ENCODE measurements around the gene SLC29A1. TPM values are rescaled to one million over a fixed set of nuclear protein-coding genes. Genes with fewer than 3 reads are reported as not detected.

Gene SLC29A1
- total and polyA plus RNA-seq, 2 donors (not counting 1 experiment from before 2014, with no cell fraction given), result 6.0 to 7.3 TPM

DNA sequence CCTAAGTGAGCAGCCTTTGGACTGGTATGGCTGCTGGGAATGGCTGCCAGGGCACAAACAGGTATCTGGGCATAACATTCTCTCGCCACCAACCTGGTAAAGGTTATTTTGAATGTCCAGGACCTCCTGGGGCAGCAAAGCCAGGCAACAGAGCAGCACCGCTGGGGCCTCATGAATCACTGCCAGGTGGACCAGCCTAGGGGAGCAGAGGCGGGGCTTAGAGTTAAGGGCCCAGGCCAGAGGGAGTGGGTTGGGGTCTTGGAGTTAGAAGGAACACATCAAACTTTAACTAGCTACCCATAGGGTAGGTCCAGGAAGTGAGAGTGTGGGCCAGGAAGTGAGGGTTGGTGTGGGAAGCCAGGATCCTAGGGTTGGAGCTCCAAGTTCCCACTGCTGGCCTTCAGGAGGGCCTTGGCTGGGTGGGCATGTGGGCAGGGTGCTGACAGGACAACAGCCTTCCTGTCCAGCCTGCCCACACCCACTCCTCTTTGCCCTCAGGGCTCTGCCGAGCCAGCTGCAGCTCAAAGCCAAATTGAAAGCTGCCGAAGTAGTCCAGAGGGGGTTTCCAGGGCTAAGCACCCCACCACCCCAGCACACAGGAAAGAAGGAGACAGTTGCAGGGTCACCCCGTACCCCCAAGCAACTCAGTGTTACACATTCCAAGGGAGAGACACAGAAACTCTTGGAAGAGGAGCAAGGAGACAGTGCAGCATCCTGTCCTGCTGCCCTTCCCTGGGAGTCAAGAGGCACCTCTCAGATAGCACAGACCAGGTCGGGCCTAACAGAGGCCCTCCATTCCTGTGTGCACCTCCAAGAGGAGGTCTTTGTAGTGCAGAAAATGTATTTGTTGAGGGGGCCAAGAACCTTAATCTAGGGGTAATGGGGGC is 39.3 kb downstream of the SLC29A1 start:
- Histone ChIP-seq H2AFZ (ENCODE audit: insufficient read depth, low read depth, low read length, poor library complexity, severe bottlenecking) (no peak overlapping the region), H3K27me3 (replicated peaks in 1 of 4; ENCODE audit: control extremely low read depth in 1 of 4, control insufficient read depth in 3 of 4, insufficient read depth in 4 of 4, low read length in 3 of 4) (no peaks in the 10 kb centered on the region), H3K4me2 (replicated peaks; ENCODE audit: low read depth, low read length, poor library complexity, severe bottlenecking) (peak overlapping the region; percentile 95), H3K4me1 (ENCODE audit: control insufficient read depth in 2 of 2, insufficient read depth in 2 of 2, low read length in 2 of 2) (peaks cover 65 to 80% of the 10 kb centered on the region in 2 donors), H3K27ac (ENCODE audit: low read length in 2 of 2) (peak overlapping the region; percentile 96 to 98), H3K9me3 (ENCODE audit: control extremely low read depth in 1 of 3, control insufficient read depth in 2 of 3, insufficient read depth in 1 of 3, low read length in 2 of 3) (no peaks in the 10 kb centered on the region), H3K4me3 (ENCODE audit: control extremely low read depth in 1 of 5, extremely low read depth in 1 of 5, insufficient read depth in 1 of 5, low read depth in 2 of 5, low read length in 4 of 5) (peak overlapping the region; percentile 94 to 99 (median 98)), H3K36me3 (replicated peaks in 1 of 2; ENCODE audit: control extremely low read depth in 1 of 2, control insufficient read depth in 1 of 2, extremely low read depth in 1 of 2, insufficient read depth in 2 of 2, low read length in 1 of 2) (peaks cover 4 to 49% of the 10 kb centered on the region in 2 experiments), H3K9ac (ENCODE audit: low read length) (peak overlapping the region; percentile 93), H4K20me1 (ENCODE audit: control insufficient read depth, insufficient read depth, low read length, poor library complexity, severe bottlenecking) (peaks cover 27% of the 10 kb centered on the region), H3K79me2 (ENCODE audit: control insufficient read depth, insufficient read depth, low read length) (peaks cover 53% of the 10 kb centered on the region)
- WGBS (ENCODE audit: insufficient coverage), result 16% methylated on average over 5 of the region's 7 CpGs
- Mint-ChIP-seq H3K4me1 (peaks cover 79% of the 10 kb centered on the region), H3K9me3 (ENCODE audit: insufficient read depth) (no peaks in the 10 kb centered on the region), H3K27ac (peak overlapping the region; percentile 100), H3K27me3 (no peaks in the 10 kb centered on the region), H3K4me3 (peak overlapping the region; percentile 100)
- no peak for TF ChIP-seq EZH2 (IDR thresholded peaks at IDR 0.05; ENCODE audit: borderline replicate concordance, insufficient read depth, low read depth, low read length, poor library complexity, severe bottlenecking)
- TF ChIP-seq, protein P1, sequence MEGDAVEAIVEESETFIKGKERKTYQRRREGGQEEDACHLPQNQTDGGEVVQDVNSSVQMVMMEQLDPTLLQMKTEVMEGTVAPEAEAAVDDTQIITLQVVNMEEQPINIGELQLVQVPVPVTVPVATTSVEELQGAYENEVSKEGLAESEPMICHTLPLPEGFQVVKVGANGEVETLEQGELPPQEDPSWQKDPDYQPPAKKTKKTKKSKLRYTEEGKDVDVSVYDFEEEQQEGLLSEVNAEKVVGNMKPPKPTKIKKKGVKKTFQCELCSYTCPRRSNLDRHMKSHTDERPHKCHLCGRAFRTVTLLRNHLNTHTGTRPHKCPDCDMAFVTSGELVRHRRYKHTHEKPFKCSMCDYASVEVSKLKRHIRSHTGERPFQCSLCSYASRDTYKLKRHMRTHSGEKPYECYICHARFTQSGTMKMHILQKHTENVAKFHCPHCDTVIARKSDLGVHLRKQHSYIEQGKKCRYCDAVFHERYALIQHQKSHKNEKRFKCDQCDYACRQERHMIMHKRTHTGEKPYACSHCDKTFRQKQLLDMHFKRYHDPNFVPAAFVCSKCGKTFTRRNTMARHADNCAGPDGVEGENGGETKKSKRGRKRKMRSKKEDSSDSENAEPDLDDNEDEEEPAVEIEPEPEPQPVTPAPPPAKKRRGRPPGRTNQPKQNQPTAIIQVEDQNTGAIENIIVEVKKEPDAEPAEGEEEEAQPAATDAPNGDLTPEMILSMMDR (IDR thresholded peaks at IDR 0.05), result no peak
- POLR2A ChIA-PET, result interaction anchor here (1.9 to 7.9 kb wide), 3 partner anchors 8 to 15 kb away, joined by 10 to 105 read pairs (median 13); partner anchors contain the start of gene HSP90AB1
- no peak for ATAC-seq (ENCODE audit: low read depth)
- CTCF ChIA-PET, result interaction anchor here (0.8 to 2.8 kb wide), 8 partner anchors 9 to 75 kb away, joined by 3 to 11 read pairs (median 4); partner anchors contain the start of genes HSP90AB1 and SLC29A1
- intact Hi-C loops (cut with micrococcal nuclease), result loop anchor here (5.0 kb wide), 2 partner anchors 135 to 1090 kb away; partner anchors contain the start of genes MRPL14, SRF and TMEM63B
- DNase-seq, result no peak
